PC-3 (cell line): Measurements from ENCODE around the gene KIRREL1.

ENCODE experiments used
- EZH2 ChIP-seq: fragments of 300-600 bp; sonication (generic); IDR thresholded peaks from one replicate; pipeline ENCODE4 v1.6.1; 2017; ENCODE audit warnings: antibody characterized with exemption, mild to moderate bottlenecking, low read length; ENCODE audit not compliant: unreplicated experiment
- EZH2phosphoT487 ChIP-seq: fragments of 300-600 bp; sonication (generic); IDR thresholded peaks from 2 replicates; pipeline ENCODE4 v1.6.1; 2018; ENCODE audit warnings: mild to moderate bottlenecking, antibody characterized with exemption, low read length, borderline replicate concordance
- TF ChIP-seq, protein P1 (sequence below): fragments of 300-600 bp; sonication (generic); conservative IDR thresholded peaks from 2 replicates; pipeline ENCODE4 v1.5.1; 2017; ENCODE audit warnings: antibody characterized with exemption, low read depth, mild to moderate bottlenecking, low read length

DNA sequence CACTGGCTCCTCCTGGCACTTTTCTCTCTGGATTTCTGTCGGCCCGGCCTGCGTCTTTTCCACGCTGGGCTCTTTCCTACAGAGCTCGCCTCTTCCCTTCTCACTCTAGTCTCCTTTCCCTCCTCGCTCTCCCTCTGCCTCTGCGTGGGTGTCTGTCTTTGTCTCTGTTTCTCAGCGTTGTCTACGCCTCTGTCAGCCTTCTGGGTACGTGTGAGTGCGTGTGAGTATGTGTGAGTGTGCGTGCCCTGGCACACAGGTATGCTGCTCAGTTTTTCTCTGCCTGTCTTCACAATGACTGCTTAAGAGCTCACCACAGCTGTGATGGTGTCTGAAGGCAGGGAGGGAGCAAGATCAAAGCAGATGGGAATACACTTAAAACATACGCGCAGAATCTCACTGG, 77.7 kb downstream of the KIRREL1 start:
- TF ChIP-seq, protein P1, sequence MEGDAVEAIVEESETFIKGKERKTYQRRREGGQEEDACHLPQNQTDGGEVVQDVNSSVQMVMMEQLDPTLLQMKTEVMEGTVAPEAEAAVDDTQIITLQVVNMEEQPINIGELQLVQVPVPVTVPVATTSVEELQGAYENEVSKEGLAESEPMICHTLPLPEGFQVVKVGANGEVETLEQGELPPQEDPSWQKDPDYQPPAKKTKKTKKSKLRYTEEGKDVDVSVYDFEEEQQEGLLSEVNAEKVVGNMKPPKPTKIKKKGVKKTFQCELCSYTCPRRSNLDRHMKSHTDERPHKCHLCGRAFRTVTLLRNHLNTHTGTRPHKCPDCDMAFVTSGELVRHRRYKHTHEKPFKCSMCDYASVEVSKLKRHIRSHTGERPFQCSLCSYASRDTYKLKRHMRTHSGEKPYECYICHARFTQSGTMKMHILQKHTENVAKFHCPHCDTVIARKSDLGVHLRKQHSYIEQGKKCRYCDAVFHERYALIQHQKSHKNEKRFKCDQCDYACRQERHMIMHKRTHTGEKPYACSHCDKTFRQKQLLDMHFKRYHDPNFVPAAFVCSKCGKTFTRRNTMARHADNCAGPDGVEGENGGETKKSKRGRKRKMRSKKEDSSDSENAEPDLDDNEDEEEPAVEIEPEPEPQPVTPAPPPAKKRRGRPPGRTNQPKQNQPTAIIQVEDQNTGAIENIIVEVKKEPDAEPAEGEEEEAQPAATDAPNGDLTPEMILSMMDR: no peak
- TF ChIP-seq EZH2phosphoT487 (no peak), EZH2 (no peak)
